Umbilical cord (tissue), 2 donors: Measurements from ENCODE around the gene RHBDD1. TPM values are rescaled to one million over a fixed set of nuclear protein-coding genes. Genes with fewer than 3 reads are reported as not detected.

Experiments
- DNase-seq: peaks from one replicate; pipeline ENCODE4 v3.0.0-alpha.2; 2015; ENCODE audit warnings: low spot score
- total RNA-seq: library from RNA; depleted of rRNA; stranded (reverse); fragments of >200 nt; gene quantifications from one replicate; pipeline ENCODE4 v1.2.3, GENCODE V29; 2014; ENCODE audit warnings: low replicate concordance; ENCODE audit not compliant: insufficient read depth

Gene RHBDD1
- total RNA-seq, 1 donor from 2014 or later: 17.1 TPM

GRCh38 chr2:226885769-226886435, 50.0 kb downstream of the RHBDD1 start:
- DNase-seq: no peak

GRCh38 chr2:226887940-226888339, 52.1 kb downstream of the RHBDD1 start:
- DNase-seq: no peak

- DNase-seq: no peak
Measured at GRCh38 chr2:226888378-226888965, 52.6 kb downstream of the RHBDD1 start.

GRCh38 chr2:226888971-226889370, 53.1 kb downstream of the RHBDD1 start:
- no peak for DNase-seq

- no peak for DNase-seq
Measured at GRCh38 chr2:226890286-226890685, 54.4 kb downstream of the RHBDD1 start.

GRCh38 chr2:226891780-226892590, 56.1 kb downstream of the RHBDD1 start:
- DNase-seq: peak; percentile 74

GRCh38 chr2:226892729-226893128, 56.9 kb downstream of the RHBDD1 start:
- DNase-seq: peak; percentile 34

GRCh38 chr2:226893216-226893615, 57.4 kb downstream of the RHBDD1 start:
- no peak for DNase-seq

GRCh38 chr2:226894752-226895151, 58.9 kb downstream of the RHBDD1 start:
- DNase-seq: no peak

- no peak for DNase-seq
Measured at GRCh38 chr2:226895579-226895978, 59.7 kb downstream of the RHBDD1 start.

GRCh38 chr2:226898121-226898520, 62.3 kb downstream of the RHBDD1 start:
- DNase-seq: no peak

GRCh38 chr2:226898897-226899296, 63.0 kb downstream of the RHBDD1 start:
- no peak for DNase-seq

GRCh38 chr2:226902041-226902966, 66.5 kb downstream of the RHBDD1 start:
- no peak for DNase-seq

- no peak for DNase-seq
Measured at GRCh38 chr2:226903179-226903578, 67.3 kb downstream of the RHBDD1 start.

GRCh38 chr2:226904592-226904991, 68.7 kb downstream of the RHBDD1 start:
- DNase-seq: no peak

- no peak for DNase-seq
Measured at GRCh38 chr2:226905718-226906117, 69.9 kb downstream of the RHBDD1 start.

GRCh38 chr2:226906163-226906693, 70.4 kb downstream of the RHBDD1 start:
- no peak for DNase-seq

- no peak for DNase-seq
Measured at GRCh38 chr2:226909126-226909525, 73.3 kb downstream of the RHBDD1 start.

- no peak for DNase-seq
Measured at GRCh38 chr2:226909836-226910235, 74.0 kb downstream of the RHBDD1 start.

GRCh38 chr2:226910384-226910783, 74.5 kb downstream of the RHBDD1 start:
- DNase-seq: no peak

GRCh38 chr2:226911932-226912331, 76.1 kb downstream of the RHBDD1 start:
- no peak for DNase-seq
